HepG2 (cell line): Measurements from ENCODE around the gene SPACA6.

ENCODE experiments used
- ADNP ChIP-seq: sonication (generic); formaldehyde crosslinking; IDR thresholded peaks from 2 replicates; pipeline ENCODE4 v1.4.0; 2020; ENCODE audit warnings: missing genetic modification reagents
- CTCF ChIP-seq: sonication (generic); formaldehyde crosslinking; IDR thresholded peaks from 2 replicates; pipeline ENCODE4 v1.5.0; 2020; ENCODE audit warnings: mild to moderate bottlenecking, missing genetic modification reagents, moderate library complexity
- ESRRA ChIP-seq: sonication (generic); formaldehyde crosslinking; IDR thresholded peaks from 2 replicates; pipeline ENCODE4 v1.5.1; 2020; ENCODE audit warnings: mild to moderate bottlenecking, low read depth, missing genetic modification reagents
- GZF1 ChIP-seq: sonication (generic); formaldehyde crosslinking; IDR thresholded peaks from 2 replicates; pipeline ENCODE4 v1.5.1; 2020; ENCODE audit warnings: mild to moderate bottlenecking, missing genetic modification reagents
- HES4 ChIP-seq: sonication (generic); formaldehyde crosslinking; IDR thresholded peaks from 2 replicates; pipeline ENCODE4 v1.9.0; 2021; ENCODE audit warnings: mild to moderate bottlenecking, missing genetic modification reagents, borderline replicate concordance
- HNRNPUL1 ChIP-seq: fragments of 200-400 bp; formaldehyde crosslinking; IDR thresholded peaks from 2 replicates; pipeline ENCODE4 v1.6.1; 2017; ENCODE audit warnings: low read depth, mild to moderate bottlenecking, low read length, moderate library complexity
- SIX1 ChIP-seq: sonication (generic); formaldehyde crosslinking; IDR thresholded peaks from 2 replicates; pipeline ENCODE4 v1.4.0; 2020; ENCODE audit warnings: missing genetic modification reagents, borderline replicate concordance
- TBP ChIP-seq: sonication (generic); formaldehyde crosslinking; IDR thresholded peaks from 2 replicates; pipeline ENCODE4 v1.5.0; 2020; ENCODE audit warnings: missing genetic modification reagents
- WIZ ChIP-seq: sonication (generic); formaldehyde crosslinking; IDR thresholded peaks from 2 replicates; pipeline ENCODE4 v1.5.1; 2020; ENCODE audit warnings: mild to moderate bottlenecking, missing genetic modification reagents
- YY1 ChIP-seq: IDR thresholded peaks from 2 replicates; pipeline ENCODE4 v1.6.1; 2011; ENCODE audit warnings: low read length, low read depth, moderate library complexity, mild to moderate bottlenecking; ENCODE audit not compliant: insufficient read depth, insufficient replicate concordance
- ZFP1 ChIP-seq: IDR thresholded peaks from 2 replicates; pipeline ENCODE4 v1.6.1; 2016
- ZNF225 ChIP-seq: sonication (generic); formaldehyde crosslinking; IDR thresholded peaks from 2 replicates; pipeline ENCODE4 v1.4.0; 2020; ENCODE audit warnings: mild to moderate bottlenecking, missing genetic modification reagents
- TF ChIP-seq, protein P1 (sequence below): sonication (generic); formaldehyde crosslinking; IDR thresholded peaks from 2 replicates; pipeline ENCODE4 v1.8.1; 2023; ENCODE audit warnings: mild to moderate bottlenecking, moderate library complexity, missing genetic modification reagents

DNA sequence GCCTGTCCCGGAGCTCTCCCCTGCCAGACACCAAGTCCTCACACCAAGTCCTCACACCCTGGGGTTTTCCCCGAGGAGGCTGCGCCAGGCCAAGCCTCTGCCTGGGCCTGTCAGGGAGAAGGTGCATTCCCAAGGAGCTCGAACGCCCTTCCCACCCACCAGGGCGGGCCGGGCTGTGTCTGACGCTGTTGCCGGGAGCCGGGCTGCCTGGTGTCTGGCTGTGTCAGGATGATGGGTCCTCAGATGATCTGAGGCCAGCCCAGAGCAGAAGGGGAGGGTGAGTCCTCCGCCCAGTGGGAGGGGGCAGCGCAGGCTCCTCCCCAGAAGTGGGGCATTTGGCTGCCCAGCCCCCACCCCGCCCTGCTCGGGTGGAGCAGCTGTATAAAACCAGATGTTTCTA lies 32.9 kb downstream of the SPACA6 start:
- TF ChIP-seq YY1 (no peak), TBP (CRISPR knock-in tag) (no peak), SIX1 (no peak), ESRRA (CRISPR knock-in tag) (no peak), ZNF225 (CRISPR knock-in tag) (no peak), HNRNPUL1 (no peak), ADNP (no peak), ZFP1 (CRISPR knock-in tag) (no peak), WIZ (no peak), HES4 (CRISPR knock-in tag) (no peak), GZF1 (CRISPR knock-in tag) (no peak), CTCF (CRISPR knock-in tag) (no peak)
- TF ChIP-seq, protein P1, sequence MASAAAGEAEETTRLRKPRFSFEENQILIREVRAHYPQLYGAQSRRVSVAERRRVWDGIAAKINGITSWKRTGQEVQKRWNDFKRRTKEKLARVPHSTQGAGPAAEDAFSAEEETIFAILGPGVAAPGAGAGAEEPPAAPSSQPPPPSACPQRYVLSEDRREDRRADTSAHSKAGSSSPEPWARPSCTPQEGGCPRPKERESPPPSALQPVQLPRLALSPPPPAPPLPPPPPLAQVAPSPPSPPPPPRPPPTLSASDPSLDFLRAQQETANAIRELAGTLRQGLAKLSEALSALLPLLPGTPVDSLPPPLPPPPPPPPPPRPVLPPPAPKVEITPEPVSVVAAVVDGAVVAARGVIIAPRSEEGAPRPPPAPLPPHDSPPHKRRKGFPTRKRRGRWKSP (CRISPR knock-in tag) = no peak
